HEK293T (cell line): ENCODE results near the gene XPO1.

ENCODE experiments used
- ARNT ChIP-seq: fragments of 450-650 bp; IDR thresholded peaks from 2 replicates; pipeline ENCODE4 v1.6.1; 2017; ENCODE audit warnings: mild to moderate bottlenecking
- BHLHE40 ChIP-seq: fragments of 450-650 bp; IDR thresholded peaks from 2 replicates; pipeline ENCODE4 v1.6.1; 2016; ENCODE audit warnings: mild to moderate bottlenecking, moderate library complexity, borderline replicate concordance
- CTBP1 ChIP-seq: fragments of 450-650 bp; IDR thresholded peaks from 2 replicates; pipeline ENCODE4 v1.6.1; 2016; ENCODE audit warnings: borderline replicate concordance
- FOXA1 ChIP-seq: fragments of 450-650 bp; IDR thresholded peaks from 2 replicates; pipeline ENCODE4 v1.6.1; 2016; ENCODE audit warnings: mild to moderate bottlenecking
- FOXK2 ChIP-seq: fragments of 450-650 bp; IDR thresholded peaks from 2 replicates; pipeline ENCODE4 v1.6.1; 2016; ENCODE audit warnings: mild to moderate bottlenecking
- L3MBTL2 ChIP-seq: fragments of 450-650 bp; conservative IDR thresholded peaks from 2 replicates; pipeline ENCODE4 v1.6.1; 2016; ENCODE audit warnings: mild to moderate bottlenecking
- SP1 ChIP-seq: fragments of 450-650 bp; IDR thresholded peaks from 2 replicates; pipeline ENCODE4 v1.6.1; 2017

DNA sequence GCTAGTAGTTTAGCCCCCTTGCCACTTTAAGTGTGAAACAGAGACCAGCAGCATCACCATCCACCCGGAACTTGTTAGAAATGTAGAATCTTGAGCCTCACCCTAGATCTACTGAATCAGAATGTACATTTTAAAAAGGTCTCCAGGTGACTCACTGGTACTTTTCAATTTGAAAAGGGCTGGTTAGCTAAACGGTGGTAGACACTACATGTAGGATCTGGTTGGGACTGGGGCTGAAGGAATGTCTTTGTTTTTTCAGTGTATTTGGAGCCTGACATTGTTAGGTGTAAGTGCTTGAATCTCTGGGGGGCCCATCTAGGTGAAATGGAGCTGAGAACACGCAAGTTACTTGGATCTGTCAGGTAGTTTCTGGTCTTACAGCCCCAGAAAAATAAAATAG lies 44.0 kb upstream of the XPO1 start:
- TF ChIP-seq SP1 (no peak), BHLHE40 (no peak), L3MBTL2 (no peak), FOXK2 (no peak), FOXA1 (no peak), CTBP1 (no peak), ARNT (no peak)
